ENCODE results near the gene PLEKHH1. TPM values are rescaled to one million over a fixed set of nuclear protein-coding genes. Genes with fewer than 3 reads are reported as not detected.

The PLEKHH1 gene
- total and polyA plus RNA-seq, 3 donors from 2014 or later, result 21.4 to 61.3 (median 49.1) TPM

GRCh38 chr14:67571991-67572323 lies 38.9 kb downstream of the PLEKHH1 start:
- no peak for DNase-seq
- Histone ChIP-seq H3K4me1 (no peaks in the 10 kb centered on the region), H3K9me3 (no peaks in the 10 kb centered on the region), H3K4me3 (no peak overlapping the region), H3K36me3 (ENCODE audit: low read depth, missing control alignments) (no peaks in the 10 kb centered on the region), H3K27ac (no peak overlapping the region), H3K27me3 (no peaks in the 10 kb centered on the region)
- TF ChIP-seq POLR2A (IDR thresholded peaks at IDR 0.05) (no peak), CTCF (IDR thresholded peaks at IDR 0.05) (no peak)
- intact Hi-C loops (cut with DNase I; ENCODE audit: low total_unique reads), result no loop called here
- WGBS, 2 donors, result 85 to 92% methylated on average over 13 to 17 of the region's 19 CpGs

- Histone ChIP-seq H3K36me3 (ENCODE audit: low read depth, missing control alignments) (no peaks in the 10 kb centered on the region), H3K4me1 (no peaks in the 10 kb centered on the region), H3K4me3 (no peak overlapping the region), H3K9me3 (no peaks in the 10 kb centered on the region), H3K27ac (no peak overlapping the region), H3K27me3 (no peaks in the 10 kb centered on the region)
- no peak for DNase-seq
- intact Hi-C loops (cut with DNase I; ENCODE audit: low total_unique reads), result no loop called here
- TF ChIP-seq CTCF (IDR thresholded peaks at IDR 0.05), result no peak
- TF ChIP-seq POLR2A (IDR thresholded peaks at IDR 0.05), result no peak
- 89 to 93% methylated on average over 5 of the region's 5 CpGs for WGBS, 2 donors
Observed at GRCh38 chr14:67572608-67573007, 39.5 kb downstream of the PLEKHH1 start.

GRCh38 chr14:67573228-67574010 lies 40.3 kb downstream of the PLEKHH1 start:
- Histone ChIP-seq H3K27ac (no peak overlapping the region), H3K36me3 (ENCODE audit: low read depth, missing control alignments) (no peaks in the 10 kb centered on the region), H3K4me3 (no peak overlapping the region), H3K4me1 (no peaks in the 10 kb centered on the region), H3K9me3 (no peaks in the 10 kb centered on the region), H3K27me3 (no peaks in the 10 kb centered on the region)
- intact Hi-C loops (cut with DNase I; ENCODE audit: low total_unique reads), result no loop called here
- 83 to 84% methylated on average over 14 to 15 of the region's 15 CpGs for WGBS, 2 donors
- no peak for TF ChIP-seq CTCF (IDR thresholded peaks at IDR 0.05)
- TF ChIP-seq POLR2A (IDR thresholded peaks at IDR 0.05), result no peak
- no peak for DNase-seq

GRCh38 chr14:67574156-67574555 lies 41.1 kb downstream of the PLEKHH1 start:
- DNase-seq, result no peak
- no peaks in the 10 kb centered on the region for H3K27me3 ChIP-seq
- H3K9me3 ChIP-seq, result no peaks in the 10 kb centered on the region
- TF ChIP-seq CTCF (IDR thresholded peaks at IDR 0.05) (no peak), POLR2A (IDR thresholded peaks at IDR 0.05) (no peak)
- H3K36me3 ChIP-seq (ENCODE audit: low read depth, missing control alignments), result no peaks in the 10 kb centered on the region
- H3K4me1 ChIP-seq, result no peaks in the 10 kb centered on the region
- no peak overlapping the region for H3K4me3 ChIP-seq
- H3K27ac ChIP-seq, result no peak overlapping the region
- 88 to 90% methylated on average over 9 to 14 of the region's 14 CpGs for WGBS, 2 donors
- intact Hi-C loops (cut with DNase I; ENCODE audit: low total_unique reads), result no loop called here

GRCh38 chr14:67574806-67575205 lies 41.7 kb downstream of the PLEKHH1 start:
- Histone ChIP-seq H3K27me3 (no peaks in the 10 kb centered on the region), H3K4me1 (no peaks in the 10 kb centered on the region), H3K4me3 (no peak overlapping the region), H3K27ac (no peak overlapping the region), H3K9me3 (no peaks in the 10 kb centered on the region), H3K36me3 (ENCODE audit: low read depth, missing control alignments) (no peaks in the 10 kb centered on the region)
- intact Hi-C loops (cut with DNase I; ENCODE audit: low total_unique reads), result no loop called here
- no peak for DNase-seq
- 89 to 96% methylated on average over 7 of the region's 7 CpGs for WGBS, 2 donors
- no peak for TF ChIP-seq CTCF (IDR thresholded peaks at IDR 0.05)
- no peak for TF ChIP-seq POLR2A (IDR thresholded peaks at IDR 0.05)

All from testis (tissue), 3 donors.